GF-D8 (cell line): ENCODE measurements around the gene MGMT.

Source experiments
- DNase-seq: peaks from one replicate; lab custom pipeline; 2025; lab: John Stamatoyannopoulos, UW

MGMT gene

GRCh38 chr10:129774736-129775401, 307.8 kb downstream of the MGMT start:
- no peak for DNase-seq

GRCh38 chr10:129775681-129776080, 308.6 kb downstream of the MGMT start:
- no peak for DNase-seq

DNA sequence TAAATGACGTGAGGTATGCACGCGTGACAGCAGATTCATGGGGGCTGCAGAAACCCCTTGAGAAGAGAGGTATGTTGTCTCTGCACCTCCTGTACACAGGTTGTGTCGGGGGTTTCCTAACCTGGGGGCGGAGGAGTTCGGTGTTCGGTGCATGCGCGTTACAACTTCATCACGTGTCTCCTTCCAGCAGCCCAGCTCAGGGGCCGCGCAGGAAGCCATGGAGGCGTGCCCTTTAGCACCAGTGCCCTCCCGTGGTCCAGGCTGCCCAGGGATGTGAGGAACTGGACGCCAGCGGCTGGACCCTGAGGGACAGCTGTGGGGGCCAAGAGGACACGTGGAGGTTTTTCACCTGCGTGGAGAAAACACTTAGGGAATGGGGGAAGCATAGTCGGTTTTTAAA, 310.6 kb downstream of the MGMT start:
- DNase-seq, result no peak

GRCh38 chr10:129778571-129778970, 311.5 kb downstream of the MGMT start:
- no peak for DNase-seq

GRCh38 chr10:129779126-129780111, 312.4 kb downstream of the MGMT start:
- no peak for DNase-seq

- no peak for DNase-seq
Measured at GRCh38 chr10:129780198-129780597, 313.2 kb downstream of the MGMT start.

- DNase-seq, result no peak
Measured at GRCh38 chr10:129780901-129781795, 314.1 kb downstream of the MGMT start.

- no peak for DNase-seq
Measured at GRCh38 chr10:129784291-129784690, 317.2 kb downstream of the MGMT start.

GRCh38 chr10:129784891-129785290, 317.9 kb downstream of the MGMT start:
- no peak for DNase-seq

DNA sequence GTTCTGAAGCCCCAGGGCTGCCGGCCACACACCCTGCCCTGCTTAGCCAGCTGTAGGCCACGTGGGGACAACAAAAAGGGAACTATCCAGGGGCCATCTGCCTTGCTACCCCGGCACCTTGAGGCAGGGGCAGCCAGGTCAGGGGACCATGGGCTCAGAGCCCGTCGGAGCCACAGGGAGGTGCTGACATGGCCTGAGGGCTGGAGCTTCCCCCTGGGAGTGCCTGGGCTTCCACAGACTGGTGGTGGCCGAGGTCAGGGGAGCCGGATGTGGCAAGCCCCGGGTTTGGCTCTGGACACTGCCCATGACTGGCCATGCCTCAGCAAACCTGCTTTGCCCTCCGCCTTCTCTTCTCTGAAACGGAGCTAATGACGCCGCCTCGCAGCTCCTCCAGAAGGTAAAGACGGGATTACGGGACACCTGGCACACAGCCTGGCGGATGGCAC, 318.5 kb downstream of the MGMT start:
- no peak for DNase-seq

DNA sequence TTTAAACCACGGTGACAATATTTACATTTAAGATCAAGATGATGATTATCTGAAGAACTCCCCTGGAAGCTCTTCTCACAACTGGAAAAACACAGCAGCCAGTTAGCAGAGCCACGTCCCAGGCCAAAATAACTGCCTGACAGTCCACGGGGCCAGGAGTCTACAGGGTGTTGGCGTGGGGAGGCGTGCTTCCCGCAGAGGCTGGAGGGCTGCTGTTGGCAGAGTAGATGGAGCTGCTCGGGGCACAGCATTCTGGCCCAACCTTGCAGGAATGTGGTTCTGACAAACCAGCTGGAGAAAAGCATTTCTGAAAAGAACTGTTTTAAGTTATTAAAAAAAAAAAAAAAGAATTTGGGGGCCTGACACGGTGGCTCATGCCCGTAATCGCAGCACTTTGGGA, 319.2 kb downstream of the MGMT start:
- DNase-seq, result no peak

- DNase-seq, result no peak
Measured at GRCh38 chr10:129787557-129787956, 320.5 kb downstream of the MGMT start.

DNA sequence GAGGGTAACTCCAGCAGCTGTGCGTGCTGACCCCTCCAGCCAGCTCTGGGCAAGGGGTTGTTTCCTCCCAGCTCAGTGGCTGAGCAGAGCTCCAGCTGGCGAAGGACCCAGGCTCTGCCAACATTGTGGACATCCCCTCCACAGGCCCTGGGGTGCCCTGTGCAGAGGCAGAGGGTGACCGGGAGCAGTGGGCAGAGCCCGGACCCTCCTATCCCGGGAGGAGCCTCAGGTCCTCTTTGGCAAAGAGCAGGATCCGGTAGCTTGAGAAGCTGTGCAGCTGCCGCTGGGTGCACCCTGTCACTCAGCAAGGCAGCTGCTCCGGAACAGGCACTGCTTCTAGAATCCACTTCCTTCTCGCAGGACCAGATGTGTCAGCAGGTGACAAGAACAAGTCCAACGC, 321.2 kb downstream of the MGMT start:
- DNase-seq, result no peak

GRCh38 chr10:129790715-129791446, 323.8 kb downstream of the MGMT start:
- no peak for DNase-seq

DNA sequence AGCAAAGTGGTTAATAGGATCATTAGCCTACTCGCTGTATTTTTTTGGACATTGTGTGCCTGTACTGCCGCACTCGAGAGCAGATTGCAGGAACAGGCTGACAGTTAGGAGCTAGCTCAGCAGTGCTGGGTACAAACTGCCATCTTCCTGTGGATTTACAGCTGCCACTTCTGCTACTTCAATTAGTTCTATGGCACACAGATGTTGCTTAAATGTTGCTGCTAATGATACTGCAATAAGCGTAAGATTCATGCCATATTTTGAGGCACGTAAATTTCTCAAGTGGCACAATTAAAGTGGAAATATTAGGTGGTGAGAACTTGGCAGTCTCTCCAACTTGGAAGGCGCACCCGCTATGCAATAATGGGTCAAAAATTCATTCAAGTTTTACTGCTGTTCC, 325.1 kb downstream of the MGMT start:
- no peak for DNase-seq

GRCh38 chr10:129792864-129793263, 325.8 kb downstream of the MGMT start:
- DNase-seq, result no peak

DNA sequence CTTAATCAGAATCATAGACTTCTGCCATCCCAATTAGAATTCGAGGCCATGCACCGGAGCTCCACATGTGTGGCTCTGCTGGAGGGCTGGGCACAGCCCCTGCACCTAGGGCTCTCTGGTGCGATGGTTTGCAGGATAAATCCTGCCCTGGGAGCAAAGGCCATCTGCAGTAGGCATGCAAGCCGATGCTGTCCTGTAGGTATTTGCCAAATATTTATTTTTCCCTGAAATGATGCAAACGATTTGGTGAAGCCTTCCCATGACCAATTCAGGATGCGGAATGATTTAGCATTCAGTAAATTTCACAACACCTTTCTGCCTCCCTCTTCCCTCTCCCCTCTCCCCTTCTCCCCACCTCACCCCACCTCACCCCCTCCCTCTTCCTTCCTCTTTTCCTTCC, 326.4 kb downstream of the MGMT start:
- DNase-seq, result no peak

- no peak for DNase-seq
Measured at GRCh38 chr10:129793996-129794395, 327.0 kb downstream of the MGMT start.

- DNase-seq, result no peak
Measured at GRCh38 chr10:129796710-129797420, 329.8 kb downstream of the MGMT start.

DNA sequence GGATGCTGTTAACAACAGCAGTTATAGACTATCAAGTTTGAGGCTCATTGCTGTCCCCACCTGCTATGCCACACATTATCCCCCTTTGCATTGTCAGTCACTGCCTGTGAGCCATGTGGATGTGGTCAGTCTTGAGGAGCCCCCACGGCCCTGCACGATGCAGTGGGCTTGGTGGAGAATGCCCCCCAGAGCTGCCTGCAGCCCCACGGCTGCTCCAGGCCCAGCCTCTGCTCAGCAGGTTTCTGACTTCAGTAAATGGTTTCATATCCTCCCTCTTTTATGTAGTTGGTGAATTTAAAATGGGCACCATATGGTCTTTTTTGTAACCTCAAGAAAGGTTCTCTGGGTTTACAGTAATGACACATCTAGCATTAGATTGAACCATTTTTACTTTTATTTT, 332.9 kb downstream of the MGMT start:
- DNase-seq, result no peak
